Stimulated activated CD4-positive, alpha-beta T cell treated with anti-CD3 and anti-CD28 coated beads, TNF-alpha, amount 100 ng/mL, for 1 hour (primary cell): ENCODE results near the gene ACBD6.
"Not testable (repeated sequence)": the region's sequence is repeated elsewhere in the genome, so short reads cannot be mapped to it uniquely, and the experiment has no call there.

Experiments
- DNase-seq, 3 donors: peaks; one replicate each; pipeline ENCODE4 v3.0.0-alpha.2; 2020; ENCODE audit warnings: low read depth in 3 of 3, low spot score in 1 of 3

The ACBD6 gene, protein sequence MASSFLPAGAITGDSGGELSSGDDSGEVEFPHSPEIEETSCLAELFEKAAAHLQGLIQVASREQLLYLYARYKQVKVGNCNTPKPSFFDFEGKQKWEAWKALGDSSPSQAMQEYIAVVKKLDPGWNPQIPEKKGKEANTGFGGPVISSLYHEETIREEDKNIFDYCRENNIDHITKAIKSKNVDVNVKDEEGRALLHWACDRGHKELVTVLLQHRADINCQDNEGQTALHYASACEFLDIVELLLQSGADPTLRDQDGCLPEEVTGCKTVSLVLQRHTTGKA

DNA sequence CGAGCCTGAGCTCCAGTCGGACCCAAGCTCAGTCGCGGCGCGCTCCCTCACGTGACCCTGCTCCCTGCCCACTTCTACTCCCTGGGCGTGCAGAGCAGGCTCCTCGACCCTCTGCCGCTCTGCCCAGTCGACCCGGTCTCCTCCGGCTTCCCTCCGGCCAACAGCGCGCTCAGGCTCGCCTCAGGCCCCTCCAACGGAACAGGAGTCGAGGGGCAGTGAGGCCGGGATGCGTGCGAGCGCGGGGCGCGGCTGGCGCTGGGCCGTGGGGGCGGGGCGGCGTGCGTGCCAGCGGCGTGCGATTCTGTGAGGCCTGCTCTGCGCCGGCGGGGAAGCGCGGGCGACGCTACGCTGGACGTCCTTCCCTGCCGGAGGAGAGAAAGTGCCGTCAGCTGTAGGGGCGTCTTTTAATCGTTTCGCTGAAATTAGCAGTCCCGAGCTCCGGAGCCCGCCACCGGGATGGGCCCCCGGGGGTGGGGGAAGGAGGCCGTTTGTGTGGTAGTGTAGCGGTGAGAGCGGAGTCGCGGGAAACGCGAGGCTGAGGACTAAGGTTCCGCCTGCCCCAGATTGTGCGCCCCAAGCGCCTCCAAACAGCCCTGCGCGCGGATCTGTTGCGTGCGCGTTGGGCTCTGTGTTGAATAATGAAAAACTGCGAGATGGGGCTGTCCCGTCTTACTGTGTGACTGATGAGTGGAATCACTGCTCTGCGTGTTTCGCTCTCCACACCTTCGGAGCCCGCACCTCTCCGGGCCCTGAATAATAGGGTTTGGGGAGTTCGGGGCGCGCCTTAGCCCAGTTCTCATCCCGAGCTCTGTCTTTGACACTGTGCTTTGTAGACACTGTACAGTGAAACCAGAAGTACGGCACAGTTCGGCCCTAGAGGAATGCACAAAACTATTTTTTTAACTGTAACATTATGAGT is at the start of gene ACBD6:
ACBD6 (minus strand) TSS at position 217 of the 919 bp plus-strand sequence. CDS start 311 bp downstream, outside the sequence.
- peak; percentile 52 to 79 (median 73) for DNase-seq

GRCh38 chr1:180551997-180552396 is 49.6 kb upstream of the ACBD6 start:
- DNase-seq: no peak

DNA sequence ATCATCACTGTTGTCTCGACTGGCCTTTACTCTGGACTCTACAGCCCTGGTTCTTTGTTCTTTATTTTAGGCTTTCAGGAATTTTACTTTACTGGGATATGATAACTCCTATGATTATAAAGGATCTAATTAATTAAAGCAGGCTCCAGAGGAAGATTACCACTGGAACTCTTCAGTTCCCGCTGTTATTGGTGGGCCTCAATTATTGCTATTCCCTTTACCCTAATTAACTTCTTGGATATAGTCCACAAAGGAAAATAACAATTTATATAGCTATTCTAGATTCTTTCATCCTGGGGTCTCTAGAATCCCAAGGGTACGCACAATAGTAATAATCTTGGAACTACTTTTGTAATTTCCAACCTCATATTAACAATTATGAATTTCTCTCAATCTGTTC is 47.9 kb upstream of the ACBD6 start:
- no peak for DNase-seq

DNA sequence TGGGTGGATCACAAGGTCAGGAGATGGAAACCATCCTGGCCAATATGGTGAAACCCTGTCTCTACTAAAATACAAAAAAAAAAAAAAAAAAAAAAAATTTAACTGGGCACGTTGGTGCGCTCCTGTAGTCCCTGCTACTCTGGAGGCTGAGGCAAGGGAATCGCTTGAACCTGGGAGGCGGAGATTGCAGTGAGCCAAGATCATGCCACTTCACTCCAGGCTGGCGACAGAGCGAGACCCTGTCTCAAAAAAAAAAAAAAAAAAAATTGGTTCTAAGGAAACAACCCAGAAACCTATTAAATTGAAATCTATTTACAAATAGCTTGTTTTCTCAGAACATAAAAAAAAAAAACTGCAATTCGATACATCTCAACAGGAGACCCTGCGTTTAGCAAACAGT is 47.4 kb upstream of the ACBD6 start:
- DNase-seq: not testable (repeated sequence)

- no peak for DNase-seq
Observed at GRCh38 chr1:180548686-180549317, 46.4 kb upstream of the ACBD6 start.

DNA sequence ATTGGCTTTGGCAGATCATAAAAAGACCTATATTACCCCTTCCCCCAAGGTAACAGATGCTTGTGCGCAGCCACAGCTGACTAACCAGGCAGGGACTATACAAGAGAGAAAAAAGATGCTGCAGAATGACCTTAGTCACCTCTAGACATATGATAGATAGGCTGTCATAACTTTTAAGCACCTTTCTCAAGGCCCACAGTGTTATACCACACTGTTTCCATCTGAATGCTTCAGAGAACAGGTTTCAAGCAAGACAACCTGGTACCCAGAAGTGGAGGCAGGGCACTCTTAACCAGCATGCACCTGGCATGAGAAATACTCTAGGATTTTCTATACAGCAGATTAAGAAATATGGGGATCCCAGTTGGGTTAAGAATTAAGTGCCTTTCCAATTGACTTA is 43.6 kb upstream of the ACBD6 start:
- DNase-seq: no peak

GRCh38 chr1:180544050-180544449 is 41.7 kb upstream of the ACBD6 start:
- DNase-seq: no peak

- no peak for DNase-seq
Observed at GRCh38 chr1:180542838-180543145, 40.4 kb upstream of the ACBD6 start.

GRCh38 chr1:180542113-180542837 is 39.9 kb upstream of the ACBD6 start:
- DNase-seq: no peak

GRCh38 chr1:180540697-180541594 is 38.6 kb upstream of the ACBD6 start:
- no peak for DNase-seq

- DNase-seq: no peak
Observed at GRCh38 chr1:180539136-180539535, 36.8 kb upstream of the ACBD6 start.

- no peak for DNase-seq
Observed at GRCh38 chr1:180536821-180537372, 34.5 kb upstream of the ACBD6 start.

DNA sequence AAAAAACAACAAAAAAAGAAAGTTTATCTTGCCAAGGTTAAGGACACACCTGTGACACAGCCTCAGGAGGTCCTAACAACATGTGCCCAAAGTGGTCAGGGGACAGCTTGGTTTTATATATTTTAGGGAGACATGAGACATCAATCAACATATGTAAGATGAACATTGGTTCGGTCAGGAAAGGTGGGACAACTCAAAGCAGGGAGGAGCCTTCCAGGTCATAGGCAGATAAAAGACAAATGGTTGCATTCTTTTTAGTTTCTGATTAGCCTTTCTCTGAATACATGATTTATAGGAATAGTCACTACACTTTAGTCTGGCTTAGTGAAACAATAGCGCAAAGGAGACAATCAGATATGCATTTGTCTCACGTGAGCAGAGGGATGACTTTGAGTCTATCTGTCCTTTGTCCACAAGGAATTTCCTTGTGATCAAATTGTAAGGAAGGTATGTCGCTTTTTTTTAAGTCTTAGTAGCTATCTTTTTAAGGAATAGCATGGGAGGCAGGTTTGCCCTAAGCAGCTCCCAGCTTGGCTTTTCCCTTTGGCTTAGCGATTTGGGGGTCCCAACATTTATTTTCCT is 33.1 kb upstream of the ACBD6 start:
- DNase-seq: no peak

DNA sequence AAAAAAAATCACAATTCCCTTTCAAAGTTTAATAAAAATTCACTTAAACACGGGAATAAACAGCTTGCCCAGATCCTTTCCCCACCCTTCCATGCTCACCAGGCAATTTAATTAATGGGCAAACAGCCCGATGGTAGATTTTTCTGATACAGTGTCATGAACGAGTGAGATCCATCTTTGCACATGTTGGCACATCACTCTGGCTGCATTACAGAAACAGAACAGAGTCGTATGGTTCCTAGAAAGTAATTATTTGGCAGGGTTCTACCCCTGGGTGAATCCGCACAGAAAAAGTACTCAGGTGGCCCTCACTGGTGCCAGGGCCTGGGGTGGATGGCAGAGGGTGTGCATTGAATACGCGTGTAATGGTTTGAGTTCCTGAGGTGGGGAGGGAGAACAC is 31.8 kb upstream of the ACBD6 start:
- DNase-seq: no peak

- peak; percentile 6 to 47 (median 18) for DNase-seq
Observed at GRCh38 chr1:180533266-180533987, 31.1 kb upstream of the ACBD6 start.

DNA sequence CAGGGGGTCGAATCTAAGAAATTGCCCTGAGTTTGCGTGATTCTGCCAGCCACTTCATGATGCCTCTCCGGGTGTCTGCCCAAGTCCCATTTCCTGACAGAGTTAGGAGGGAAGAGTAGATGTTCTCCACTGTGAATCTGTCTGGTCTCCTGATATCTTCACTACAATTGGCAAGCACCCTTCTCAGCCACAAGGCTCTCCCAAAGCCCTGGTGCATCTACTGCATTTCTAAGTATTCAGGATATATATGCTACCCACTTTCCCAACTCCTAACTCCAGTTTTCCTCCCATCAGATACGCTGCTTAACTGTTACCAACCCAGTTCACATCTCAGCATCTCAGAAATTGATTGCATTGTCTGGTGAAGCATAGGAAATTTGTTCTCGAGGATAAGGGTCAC is 30.5 kb upstream of the ACBD6 start:
- no peak for DNase-seq

GRCh38 chr1:180530501-180530900 is 28.1 kb upstream of the ACBD6 start:
- no peak for DNase-seq

GRCh38 chr1:180528868-180529470 is 26.6 kb upstream of the ACBD6 start:
- no peak for DNase-seq
